HepG2 (cell line): ENCODE measurements around the gene TIGAR. TPM values are rescaled to one million over a fixed set of nuclear protein-coding genes. Genes with fewer than 3 reads are reported as not detected.

Experiments
- ATAC-seq: fragments of 200-7000 bp; cut with Tn5 transposase; 3 replicates; pipeline ENCODE4 v1.9.1; 2020; ENCODE audit warnings: mild to moderate bottlenecking, moderate library complexity
- BruUV-seq: library from RNA; stranded (reverse); fragments of 400-500 nt; replicated peaks from 2 replicates; lab custom pipeline; 2021; lab: Mats Ljungman, UMichigan
- CTCF ChIA-PET: fragments of 300-600 bp; formaldehyde crosslinking; extraction: SDS; loops from one replicate; lab custom pipeline; 2021; ENCODE audit warnings: low total read pairs, inconsistent platforms, low intra/inter-chr PET ratio; lab: Yijun Ruan, JAX
- POLR2A ChIA-PET: fragments of 350-600 bp; sonication (Branson Sonifier 250); formaldehyde crosslinking; loops from one replicate; lab custom pipeline; 2020; ENCODE audit warnings: antibody characterized with exemption, inconsistent platforms; lab: Yijun Ruan, JAX
- DNase-seq: peaks from one replicate; pipeline ENCODE4 v3.0.0-alpha.2; 2015; ENCODE audit warnings: low spot score
- FAIRE-seq: peaks from 3 replicates; lab custom pipeline; 2011; peaks lifted over from hg19 to GRCh38; lab: Jason Lieb, UNC
- H2AFZ ChIP-seq: one replicate; pipeline ENCODE4 v1.6.1; 2011; ENCODE audit warnings: low read length, inconsistent platforms
- H3K27ac ChIP-seq: fragments of 300-600 bp; 3 replicates; pipeline ENCODE4 v1.8.0; 2011; ENCODE audit warnings: mixed run types, mild to moderate bottlenecking, mixed read lengths, low read length, inconsistent platforms; ENCODE audit not compliant: insufficient read depth; ENCODE audit errors: extremely low read length
- H3K27me3 ChIP-seq, 2 experiments: fragments of 200-600 bp in 1 of 2; 2 replicates in 1 of 2; 3 replicates in 1 of 2; pipeline versions ENCODE4 v1.6.0 to v1.8.0; 2011; ENCODE audit warnings: low read length in 2 of 2, mild to moderate bottlenecking in 2 of 2, moderate library complexity in 2 of 2, inconsistent platforms in 1 of 2; ENCODE audit not compliant: insufficient read depth in 2 of 2, control insufficient read depth in 1 of 2
- H3K36me3 ChIP-seq, 2 experiments: fragments of 200-600 bp in 1 of 2; replicated peaks in 1 of 2; 2 replicates in 1 of 2; 3 replicates in 1 of 2; pipeline versions ENCODE4 v1.5.1 to v1.8.0; 2011; ENCODE audit warnings: low read length in 2 of 2, inconsistent platforms in 1 of 2; ENCODE audit not compliant: insufficient read depth in 2 of 2, control insufficient read depth in 1 of 2
- H3K4me1 ChIP-seq: 2 replicates; pipeline ENCODE4 v1.5.1; 2012; ENCODE audit warnings: low read length, inconsistent platforms; ENCODE audit not compliant: insufficient read depth
- H3K4me2 ChIP-seq: 2 replicates; pipeline ENCODE4 v1.6.0; 2011; ENCODE audit warnings: low read depth, low read length, inconsistent platforms
- H3K4me3 ChIP-seq, 3 experiments: fragments of 200-600 bp in 1 of 3; sonication (generic), shearing (Covaris generic) in 1 of 3; replicated peaks in 1 of 3; 2 replicates each; pipeline ENCODE4 v1.5.1; 2011 to 2016; ENCODE audit warnings: low read length in 3 of 3, inconsistent platforms in 2 of 3, low read depth in 2 of 3, mild to moderate bottlenecking in 2 of 3, control low read depth in 1 of 3, mixed read lengths in 1 of 3; ENCODE audit not compliant: insufficient read depth in 1 of 3
- H3K79me2 ChIP-seq: one replicate; pipeline ENCODE4 v1.6.1; 2011; ENCODE audit warnings: low read length, inconsistent platforms; ENCODE audit not compliant: insufficient read depth
- H3K9ac ChIP-seq: 2 replicates; pipeline ENCODE4 v1.6.0; 2011; ENCODE audit warnings: mild to moderate bottlenecking, low read depth, low read length, inconsistent platforms; ENCODE audit not compliant: insufficient read depth
- H3K9me3 ChIP-seq: 2 replicates; pipeline ENCODE4 v1.5.1; 2012; ENCODE audit warnings: mild to moderate bottlenecking, low read length
- H4K20me1 ChIP-seq: 2 replicates; pipeline ENCODE4 v1.6.0; 2011; ENCODE audit warnings: inconsistent platforms, mild to moderate bottlenecking, low read length, moderate library complexity; ENCODE audit not compliant: insufficient read depth
- ARNT ChIP-seq: fragments of 450-650 bp; IDR thresholded peaks from 2 replicates; pipeline ENCODE4 v1.6.1; 2017
- CHCHD3 ChIP-seq: sonication (generic); formaldehyde crosslinking; IDR thresholded peaks from 2 replicates; pipeline ENCODE4 v1.8.0; 2022; ENCODE audit warnings: mild to moderate bottlenecking, missing genetic modification reagents, moderate library complexity
- DMAP1 ChIP-seq: IDR thresholded peaks from 2 replicates; pipeline ENCODE4 v1.6.1; 2016
- MEIS1 ChIP-seq: sonication (generic); formaldehyde crosslinking; IDR thresholded peaks from 2 replicates; pipeline ENCODE4 v1.9.0; 2021; ENCODE audit warnings: mild to moderate bottlenecking, missing genetic modification reagents, moderate library complexity, borderline replicate concordance
- NR2C2 ChIP-seq: sonication (generic); formaldehyde crosslinking; IDR thresholded peaks from 2 replicates; pipeline ENCODE4 v1.4.0; 2020; ENCODE audit warnings: missing genetic modification reagents, mild to moderate bottlenecking, moderate library complexity, borderline replicate concordance
- ZNF101 ChIP-seq: sonication (generic); formaldehyde crosslinking; IDR thresholded peaks from 2 replicates; pipeline ENCODE4 v1.4.0; 2020; ENCODE audit warnings: mild to moderate bottlenecking, low read depth, missing genetic modification reagents, borderline replicate concordance
- ZNF567 ChIP-seq: sonication (generic); formaldehyde crosslinking; IDR thresholded peaks from 2 replicates; pipeline ENCODE4 v1.8.1; 2023; ENCODE audit warnings: mild to moderate bottlenecking, missing genetic modification reagents, borderline replicate concordance
- ZNF790 ChIP-seq: sonication (generic); formaldehyde crosslinking; IDR thresholded peaks from 2 replicates; pipeline ENCODE4 v1.8.0; 2022; ENCODE audit warnings: missing genetic modification reagents, mild to moderate bottlenecking, borderline replicate concordance
- ZSCAN22 ChIP-seq: sonication (generic); formaldehyde crosslinking; IDR thresholded peaks from 2 replicates; pipeline ENCODE4 v1.4.0; 2020; ENCODE audit warnings: mild to moderate bottlenecking, missing genetic modification reagents
- WGBS: methylation state at CpG from one replicate; pipeline ENCODE4 v1.1.6; 2017; ENCODE audit warnings: low lambda C conversion rate; 5-methylcytosine and 5-hydroxymethylcytosine counted together
- in situ Hi-C: cut with HindIII; loops from 2 replicates; pipeline ENCODE4 v1.10.0; 2017; ENCODE audit warnings: low pct_unique_long_range_greater_than_20kb; ENCODE audit not compliant: extremely low pct_ligation_motif_present
- intact Hi-C: fragments of 100-400 bp; cut with micrococcal nuclease; formaldehyde crosslinking; loops from one replicate; pipeline ENCODE4 v1.10.0; 2022; ENCODE audit not compliant: unreplicated experiment
- polyA plus RNA-seq, 8 experiments: library from polyadenylated mRNA; depleted of rRNA in 3 of 8; stranded (reverse) in 7 of 8; unstranded in 1 of 8; fragments of >200 nt; fragmentation: Illumina TruSeq in 4 of 8; extraction: Trizol in 4 of 8; gene quantifications; 2 replicates each; pipeline versions ENCODE4 v1.2.1 to v1.2.3, GENCODE V29; 2011 to 2016; ENCODE audit warnings: low read depth in 4 of 8, missing spikeins in 1 of 8, mixed read lengths in 1 of 8; ENCODE audit not compliant: insufficient read depth in 1 of 8
- total RNA-seq, 5 experiments: library from RNA; depleted of rRNA; stranded (reverse); fragments of >200 nt; fragmentation: Illumina TruSeq; extraction: Trizol; gene quantifications; 2 replicates each; pipeline ENCODE4 v1.2.3, GENCODE V29; 2016; ENCODE audit warnings: low read depth in 1 of 5
- TF ChIP-seq, protein P1 (sequence below): IDR thresholded peaks from 2 replicates; pipeline ENCODE4 v1.6.1; 2016; ENCODE audit warnings: missing compliant biosample characterization, missing genetic modification reagents, borderline replicate concordance
- TF ChIP-seq, protein P2 (sequence below), 2 experiments: IDR thresholded peaks; 2 replicates each; pipeline ENCODE4 v1.6.1; 2011 to 2012; ENCODE audit warnings: low read length in 2 of 2, borderline replicate concordance in 1 of 2, low read depth in 1 of 2, mild to moderate bottlenecking in 1 of 2, moderate library complexity in 1 of 2
- TF ChIP-seq, protein P3 (sequence below): IDR thresholded peaks from 2 replicates; pipeline ENCODE4 v1.6.1; 2016
- TF ChIP-seq, protein P4 (sequence below): sonication (generic); formaldehyde crosslinking; IDR thresholded peaks from 2 replicates; pipeline ENCODE4 v1.8.0; 2022; ENCODE audit warnings: mild to moderate bottlenecking, missing genetic modification reagents, moderate library complexity

The TIGAR gene
- total and polyA plus RNA-seq, 2 of the 13 experiments (the other 11 are each of a cell fraction or from before 2014, with no cell fraction given), result 2.6 to 21.8 TPM

DNA sequence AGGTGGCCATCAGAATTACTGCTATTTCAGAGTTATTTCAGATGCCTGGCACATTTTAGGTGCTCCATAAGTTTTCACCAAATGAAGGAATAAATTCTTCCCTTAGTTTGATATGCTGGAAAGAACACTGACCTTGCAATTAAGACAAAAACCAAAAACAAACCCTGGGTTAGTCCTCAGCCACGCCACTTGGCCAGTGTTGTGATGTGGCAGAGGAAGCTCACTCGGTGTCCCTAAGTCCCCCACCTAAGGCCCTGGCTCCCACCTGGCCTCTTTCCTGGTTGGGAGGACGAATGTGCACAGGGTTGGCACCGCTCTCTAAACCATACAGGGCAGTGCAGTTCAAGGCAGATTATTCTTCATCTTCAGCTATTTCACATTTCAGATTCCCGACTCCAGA lies 72.2 kb downstream of the TIGAR start:
- Histone ChIP-seq H3K27ac (no peak overlapping the region), H3K36me3 (no peaks in the 10 kb centered on the region), H3K4me3 (no peak overlapping the region), H3K4me1 (no peaks in the 10 kb centered on the region), H3K9ac (no peak overlapping the region), H3K4me2 (no peak overlapping the region), H4K20me1 (no peaks in the 10 kb centered on the region), H2AFZ (no peak overlapping the region), H3K27me3 (peaks cover 1 to 36% of the 10 kb centered on the region in 2 experiments), H3K9me3 (no peaks in the 10 kb centered on the region), H3K79me2 (no peaks in the 10 kb centered on the region)
- CTCF ChIA-PET, result no interaction called here
- 16% methylated on average over 5 of the region's 5 CpGs for WGBS
- intact Hi-C loops, result no loop called here
- FAIRE-seq (no peak), ATAC-seq (no peak), DNase-seq (no peak)
- TF ChIP-seq, protein P1, sequence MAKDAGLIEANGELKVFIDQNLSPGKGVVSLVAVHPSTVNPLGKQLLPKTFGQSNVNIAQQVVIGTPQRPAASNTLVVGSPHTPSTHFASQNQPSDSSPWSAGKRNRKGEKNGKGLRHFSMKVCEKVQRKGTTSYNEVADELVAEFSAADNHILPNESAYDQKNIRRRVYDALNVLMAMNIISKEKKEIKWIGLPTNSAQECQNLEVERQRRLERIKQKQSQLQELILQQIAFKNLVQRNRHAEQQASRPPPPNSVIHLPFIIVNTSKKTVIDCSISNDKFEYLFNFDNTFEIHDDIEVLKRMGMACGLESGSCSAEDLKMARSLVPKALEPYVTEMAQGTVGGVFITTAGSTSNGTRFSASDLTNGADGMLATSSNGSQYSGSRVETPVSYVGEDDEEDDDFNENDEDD (CRISPR knock-in tag), result no peak
- TF ChIP-seq ARNT (no peak), DMAP1 (CRISPR knock-in tag) (no peak), NR2C2 (CRISPR knock-in tag) (no peak), ZSCAN22 (CRISPR knock-in tag) (no peak), CHCHD3 (CRISPR knock-in tag) (no peak), ZNF790 (CRISPR knock-in tag) (no peak), ZNF101 (CRISPR knock-in tag) (no peak), MEIS1 (no peak), ZNF567 (CRISPR knock-in tag) (no peak)
- TF ChIP-seq, protein P2, sequence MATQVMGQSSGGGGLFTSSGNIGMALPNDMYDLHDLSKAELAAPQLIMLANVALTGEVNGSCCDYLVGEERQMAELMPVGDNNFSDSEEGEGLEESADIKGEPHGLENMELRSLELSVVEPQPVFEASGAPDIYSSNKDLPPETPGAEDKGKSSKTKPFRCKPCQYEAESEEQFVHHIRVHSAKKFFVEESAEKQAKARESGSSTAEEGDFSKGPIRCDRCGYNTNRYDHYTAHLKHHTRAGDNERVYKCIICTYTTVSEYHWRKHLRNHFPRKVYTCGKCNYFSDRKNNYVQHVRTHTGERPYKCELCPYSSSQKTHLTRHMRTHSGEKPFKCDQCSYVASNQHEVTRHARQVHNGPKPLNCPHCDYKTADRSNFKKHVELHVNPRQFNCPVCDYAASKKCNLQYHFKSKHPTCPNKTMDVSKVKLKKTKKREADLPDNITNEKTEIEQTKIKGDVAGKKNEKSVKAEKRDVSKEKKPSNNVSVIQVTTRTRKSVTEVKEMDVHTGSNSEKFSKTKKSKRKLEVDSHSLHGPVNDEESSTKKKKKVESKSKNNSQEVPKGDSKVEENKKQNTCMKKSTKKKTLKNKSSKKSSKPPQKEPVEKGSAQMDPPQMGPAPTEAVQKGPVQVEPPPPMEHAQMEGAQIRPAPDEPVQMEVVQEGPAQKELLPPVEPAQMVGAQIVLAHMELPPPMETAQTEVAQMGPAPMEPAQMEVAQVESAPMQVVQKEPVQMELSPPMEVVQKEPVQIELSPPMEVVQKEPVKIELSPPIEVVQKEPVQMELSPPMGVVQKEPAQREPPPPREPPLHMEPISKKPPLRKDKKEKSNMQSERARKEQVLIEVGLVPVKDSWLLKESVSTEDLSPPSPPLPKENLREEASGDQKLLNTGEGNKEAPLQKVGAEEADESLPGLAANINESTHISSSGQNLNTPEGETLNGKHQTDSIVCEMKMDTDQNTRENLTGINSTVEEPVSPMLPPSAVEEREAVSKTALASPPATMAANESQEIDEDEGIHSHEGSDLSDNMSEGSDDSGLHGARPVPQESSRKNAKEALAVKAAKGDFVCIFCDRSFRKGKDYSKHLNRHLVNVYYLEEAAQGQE (IDR thresholded peaks at IDR 0.05; ENCODE audit: borderline replicate concordance in 1 of 2, low read depth in 1 of 2, low read length in 2 of 2), result no peak
- TF ChIP-seq, protein P3, sequence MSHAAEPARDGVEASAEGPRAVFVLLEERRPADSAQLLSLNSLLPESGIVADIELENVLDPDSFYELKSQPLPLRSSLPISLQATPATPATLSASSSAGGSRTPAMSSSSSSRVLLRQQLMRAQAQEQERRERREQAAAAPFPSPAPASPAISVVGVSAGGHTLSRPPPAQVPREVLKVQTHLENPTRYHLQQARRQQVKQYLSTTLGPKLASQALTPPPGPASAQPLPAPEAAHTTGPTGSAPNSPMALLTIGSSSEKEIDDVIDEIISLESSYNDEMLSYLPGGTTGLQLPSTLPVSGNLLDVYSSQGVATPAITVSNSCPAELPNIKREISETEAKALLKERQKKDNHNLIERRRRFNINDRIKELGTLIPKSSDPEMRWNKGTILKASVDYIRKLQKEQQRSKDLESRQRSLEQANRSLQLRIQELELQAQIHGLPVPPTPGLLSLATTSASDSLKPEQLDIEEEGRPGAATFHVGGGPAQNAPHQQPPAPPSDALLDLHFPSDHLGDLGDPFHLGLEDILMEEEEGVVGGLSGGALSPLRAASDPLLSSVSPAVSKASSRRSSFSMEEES (CRISPR knock-in tag), result no peak
- TF ChIP-seq, protein P4, sequence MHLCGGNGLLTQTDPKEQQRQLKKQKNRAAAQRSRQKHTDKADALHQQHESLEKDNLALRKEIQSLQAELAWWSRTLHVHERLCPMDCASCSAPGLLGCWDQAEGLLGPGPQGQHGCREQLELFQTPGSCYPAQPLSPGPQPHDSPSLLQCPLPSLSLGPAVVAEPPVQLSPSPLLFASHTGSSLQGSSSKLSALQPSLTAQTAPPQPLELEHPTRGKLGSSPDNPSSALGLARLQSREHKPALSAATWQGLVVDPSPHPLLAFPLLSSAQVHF (CRISPR knock-in tag), result no peak
- POLR2A ChIA-PET, result no interaction called here
- BruUV-seq, result no TSS peak
- in situ Hi-C loops, result no loop called here
